GM19025 (cell line): Measurements from ENCODE around the gene VASN.

ENCODE experiments used
- ATAC-seq: cut with Tn5 transposase; IDR thresholded peaks from one replicate; pipeline ENCODE4 v1.9.1; 2021; ENCODE audit warnings: mild to moderate bottlenecking, low read depth, moderate library complexity; ENCODE audit not compliant: unreplicated experiment

The VASN gene

DNA sequence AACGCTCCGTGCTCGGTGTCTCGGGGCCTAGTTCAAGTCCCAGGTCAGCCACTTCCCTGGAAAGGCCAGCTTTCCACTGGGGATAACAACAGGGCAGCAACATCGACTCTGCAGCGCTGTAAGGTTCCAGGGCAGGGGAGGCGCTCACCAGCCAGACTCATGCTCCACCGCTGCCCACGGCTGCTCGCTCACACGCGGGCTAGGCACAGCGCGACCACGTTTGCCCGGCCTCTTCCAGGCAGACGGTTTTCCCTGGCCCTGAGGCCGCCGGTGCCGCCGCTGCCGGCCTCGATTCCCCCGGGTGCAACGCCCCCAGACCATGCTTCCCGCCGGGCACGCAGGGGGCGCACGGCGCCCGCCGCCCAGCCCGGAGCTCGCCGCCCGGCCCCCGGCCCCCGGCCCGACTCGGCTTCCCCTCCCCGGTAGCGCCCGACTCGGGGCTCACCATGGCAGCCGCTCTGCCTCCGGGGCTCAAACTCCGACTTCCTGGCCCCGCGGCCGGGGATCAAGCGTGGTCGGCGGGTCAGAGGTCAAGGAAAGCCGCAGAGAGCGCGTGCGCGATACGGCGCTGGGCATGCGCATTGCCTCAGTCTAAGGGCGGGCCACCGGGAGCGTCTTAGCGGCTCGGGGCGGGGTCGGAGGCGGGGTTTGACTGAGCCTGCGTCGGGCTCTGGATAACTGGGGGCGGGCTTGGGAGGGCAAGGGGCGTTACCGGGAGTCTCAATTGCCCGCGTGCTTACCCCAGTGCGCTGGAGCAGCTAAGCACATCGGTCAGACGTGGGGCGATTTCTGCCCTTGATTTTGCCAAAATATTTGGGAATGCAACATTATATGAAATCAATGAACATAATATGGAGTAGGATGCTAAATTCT, 20.6 kb upstream of the VASN start, which contains the start of gene PAM16:
TSS of gene PAM16 (minus strand) at position 535 of the 873 bp plus-strand sequence. CDS start at position 448, 87 bp downstream.
- peak; percentile 91 for ATAC-seq

- ATAC-seq, result no peak
Measured at GRCh38 chr16:4351880-4352279, 19.8 kb upstream of the VASN start.

GRCh38 chr16:4352843-4353242, 18.8 kb upstream of the VASN start:
- no peak for ATAC-seq

- no peak for ATAC-seq
Measured at GRCh38 chr16:4353675-4354074, 18.0 kb upstream of the VASN start.

DNA sequence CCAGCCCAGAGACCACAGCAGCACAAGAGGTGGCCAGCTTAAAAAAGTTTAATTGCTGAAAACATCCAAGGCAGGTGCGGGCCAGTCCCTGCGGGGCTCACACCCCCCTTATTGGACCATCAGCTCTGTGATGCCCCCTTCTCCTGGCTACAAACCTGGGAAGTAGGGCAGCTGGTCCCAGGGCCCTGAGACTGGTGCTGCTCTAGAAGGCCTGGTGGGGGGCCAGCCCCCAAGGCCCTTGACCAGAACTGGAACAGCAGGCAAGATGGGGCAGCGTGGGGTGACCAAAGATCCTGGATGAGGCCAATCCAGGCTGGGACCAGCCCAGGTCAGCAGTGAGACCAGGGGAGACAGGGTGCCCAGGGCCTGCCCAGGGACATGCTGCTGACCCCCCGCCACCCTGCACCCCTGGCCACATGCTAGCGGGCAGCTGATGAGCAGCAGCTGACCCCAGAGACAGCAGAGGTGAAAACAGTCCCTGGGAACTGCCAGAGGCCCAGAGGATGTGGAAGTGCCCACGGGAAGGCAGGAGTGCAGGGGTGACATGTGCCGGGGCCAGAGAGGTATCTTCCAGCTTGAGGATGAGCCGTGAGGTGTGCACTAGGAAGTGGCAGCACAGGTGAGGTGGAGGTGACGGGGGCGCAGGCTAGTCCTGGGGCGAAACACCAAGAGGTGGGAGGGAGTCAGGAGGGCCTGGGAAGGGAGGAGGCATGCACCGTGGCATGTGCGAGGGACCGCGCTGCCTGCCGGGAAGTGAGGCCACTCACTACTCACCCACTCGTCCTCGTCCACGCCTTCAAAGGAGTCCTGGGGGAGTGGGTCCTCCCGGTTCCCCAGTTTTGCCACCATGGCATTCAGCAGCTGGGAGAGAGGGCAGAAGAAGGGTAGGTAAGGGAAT, 16.9 kb upstream of the VASN start:
- ATAC-seq, result no peak

DNA sequence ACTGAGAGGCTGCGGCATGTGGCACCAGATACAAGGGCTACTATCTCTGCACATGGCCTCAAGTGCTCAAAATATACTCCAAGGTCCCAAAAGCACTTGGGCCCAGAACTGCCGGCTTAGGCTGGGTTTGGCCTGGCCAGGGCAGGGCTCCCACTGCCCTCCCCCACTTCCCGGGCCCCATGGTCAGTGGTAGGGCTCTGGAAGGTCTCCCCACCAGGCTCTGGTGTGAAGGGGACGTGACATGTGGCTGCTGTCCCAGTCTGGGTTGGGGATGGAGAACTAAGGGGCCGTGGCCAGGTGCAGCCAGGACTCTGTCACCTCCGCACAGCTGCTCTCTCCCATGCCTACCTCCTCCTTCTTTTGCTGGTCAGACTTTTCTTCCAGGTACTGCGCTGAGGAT, 14.8 kb upstream of the VASN start:
- no peak for ATAC-seq

GRCh38 chr16:4358236-4358635, 13.4 kb upstream of the VASN start:
- no peak for ATAC-seq

DNA sequence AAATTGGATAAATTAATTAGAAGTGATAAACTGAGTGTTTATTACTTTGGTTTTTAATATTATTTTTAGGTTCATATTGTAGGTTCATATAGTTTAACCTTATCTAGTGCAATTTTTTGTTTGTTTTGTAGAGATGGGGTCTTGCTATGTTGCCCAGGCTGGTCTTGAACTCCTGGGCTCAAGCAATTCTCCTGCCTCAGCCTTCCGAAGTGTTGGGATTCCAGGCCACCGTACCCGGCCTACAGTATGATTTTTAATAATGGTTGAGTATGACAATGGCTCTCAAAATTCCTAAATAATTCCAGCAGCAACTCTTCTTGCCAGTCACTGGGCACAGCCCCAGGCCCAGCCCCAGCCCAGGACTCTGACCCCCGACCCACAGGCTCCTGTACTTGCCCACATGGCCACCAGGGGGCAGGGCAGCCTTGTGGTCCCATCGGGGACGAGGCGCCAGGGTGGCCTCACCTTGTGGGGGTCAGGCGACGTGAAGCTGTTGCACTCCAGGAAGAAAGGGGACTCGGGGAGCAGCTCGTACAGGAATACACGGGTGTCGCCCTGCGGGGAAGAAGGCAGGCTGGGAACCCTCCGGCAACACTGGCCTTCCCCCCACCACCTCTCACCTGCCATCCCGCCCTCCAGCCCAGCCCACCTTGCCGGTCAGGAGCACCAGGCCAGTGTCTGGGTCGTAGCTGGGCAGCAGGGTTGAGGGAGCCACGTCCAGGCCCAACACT, 12.7 kb upstream of the VASN start:
- ATAC-seq, result no peak

DNA sequence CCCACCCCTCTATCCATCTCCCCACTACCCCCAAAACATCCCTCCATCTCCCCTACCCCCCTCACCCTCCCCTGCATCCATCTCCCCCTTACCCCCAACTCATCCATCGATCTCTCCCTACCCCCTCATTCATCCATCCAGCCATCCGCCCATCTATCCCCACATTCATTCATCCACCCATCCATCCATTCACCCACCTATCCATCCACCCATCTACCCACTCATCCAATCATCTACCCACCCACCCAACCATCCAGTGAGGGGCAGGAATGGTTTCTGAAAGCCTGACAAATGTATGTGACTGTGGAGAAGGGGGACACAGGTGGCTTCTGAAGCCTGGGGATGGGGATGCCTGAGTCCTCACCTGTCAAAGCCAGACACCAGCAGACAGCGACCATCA, 11.7 kb upstream of the VASN start:
- ATAC-seq, result no peak

DNA sequence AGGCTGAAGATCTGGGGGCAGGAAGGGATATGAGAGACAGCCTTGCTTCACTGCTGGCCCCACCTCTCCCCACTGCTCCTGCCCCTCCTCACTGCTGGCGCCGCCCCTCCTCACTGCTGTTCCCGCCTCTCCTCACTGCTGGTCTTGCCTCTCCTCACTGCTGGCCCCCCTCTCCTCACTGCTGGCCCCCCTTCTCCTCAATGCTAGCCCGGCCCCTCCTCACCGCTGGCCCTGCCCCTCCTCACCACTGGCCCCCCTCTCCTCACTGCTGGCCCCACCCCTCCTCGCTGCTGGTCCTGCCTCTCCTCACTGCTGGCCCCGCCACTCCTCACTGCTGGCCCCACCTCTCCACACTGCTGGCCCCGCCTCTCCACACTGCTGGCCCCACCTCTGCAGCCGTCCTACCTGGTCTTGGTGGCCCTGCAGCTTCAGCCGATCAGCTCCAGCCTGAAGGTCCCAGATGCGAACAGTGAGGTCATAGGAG, 11.1 kb upstream of the VASN start:
- ATAC-seq, result no peak

DNA sequence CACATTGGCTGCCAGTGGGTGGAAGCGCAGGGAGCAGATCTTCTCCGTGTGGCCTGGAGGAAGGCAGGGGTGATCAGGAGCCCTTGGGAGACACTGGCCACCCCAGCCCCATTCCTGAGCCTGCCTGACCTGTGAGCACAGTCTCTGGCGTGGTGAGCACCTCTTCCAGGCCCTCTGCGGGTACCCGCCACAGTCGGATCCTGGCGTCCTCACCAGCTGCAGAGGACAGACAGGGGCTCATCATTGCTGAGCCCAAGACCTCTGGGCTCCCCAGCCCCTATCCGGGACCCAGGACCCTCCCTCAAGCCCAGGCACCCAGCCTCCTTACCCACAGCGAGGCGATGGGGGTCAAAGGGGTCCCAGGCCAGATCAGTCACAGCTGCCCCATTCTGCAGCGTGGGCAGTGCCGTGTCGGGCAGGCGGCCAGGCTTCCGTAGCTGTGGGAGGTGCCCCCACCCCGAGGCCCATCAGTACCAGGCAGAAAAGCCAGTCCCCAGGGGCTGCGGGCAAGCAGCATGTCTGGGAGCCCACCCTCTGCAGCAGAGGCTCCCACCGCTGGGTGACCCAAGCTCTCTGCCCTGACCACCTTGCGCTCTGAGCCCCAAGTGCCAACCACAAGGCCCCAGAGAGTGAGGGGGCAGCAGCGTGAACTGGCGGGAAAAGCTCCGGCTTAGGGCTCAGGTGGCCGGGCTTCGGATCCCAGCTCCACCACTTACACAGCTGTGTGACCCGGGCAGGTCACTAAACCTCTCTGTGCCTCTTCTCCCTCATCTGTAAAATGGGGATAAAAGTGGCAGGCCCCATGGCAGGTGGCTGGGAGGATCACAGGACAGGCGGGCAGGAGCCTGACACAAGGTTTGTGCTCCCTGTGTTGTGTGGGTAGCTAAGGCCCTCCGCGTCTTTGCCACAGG, 10.4 kb upstream of the VASN start:
- ATAC-seq, result no peak

- no peak for ATAC-seq
Measured at GRCh38 chr16:4361944-4362311, 9.7 kb upstream of the VASN start.

DNA sequence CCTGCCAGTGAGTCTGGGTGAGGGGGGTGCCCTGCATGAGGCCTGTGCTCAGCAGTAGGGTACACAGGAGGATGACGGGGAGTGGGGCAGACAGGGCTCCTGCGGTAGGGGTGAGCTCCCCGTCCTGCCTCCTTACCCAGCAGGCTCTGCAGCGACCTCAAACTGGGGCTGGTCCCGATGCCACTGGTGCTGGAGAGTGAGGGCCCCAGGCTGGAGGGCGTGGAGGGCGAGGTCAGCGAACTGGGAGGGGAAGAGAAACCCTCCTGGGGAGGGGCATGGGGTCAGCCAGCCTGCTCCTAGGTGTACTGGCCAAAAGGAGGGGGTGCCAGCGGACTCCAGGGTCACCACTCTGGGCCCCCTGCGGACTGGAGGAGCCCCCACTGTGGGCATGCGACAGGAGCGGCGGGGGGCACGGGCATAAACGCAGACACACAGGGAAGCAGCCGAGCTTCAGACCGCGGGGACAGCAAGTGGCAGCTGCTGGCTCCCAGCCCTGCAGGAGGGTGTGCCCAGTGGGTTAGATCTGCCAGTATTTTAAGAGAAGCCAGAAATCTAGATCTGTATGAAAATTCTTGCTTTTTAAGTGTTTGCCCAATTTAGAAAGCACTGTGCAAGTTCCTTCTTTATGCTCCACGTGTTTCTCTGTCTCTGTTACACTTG, 9.0 kb upstream of the VASN start:
- ATAC-seq, result no peak

GRCh38 chr16:4364196-4365013, 7.2 kb upstream of the VASN start:
- ATAC-seq, result no peak

- ATAC-seq, result peak; percentile 93
Measured at GRCh38 chr16:4365014-4365406, 6.6 kb upstream of the VASN start.

DNA sequence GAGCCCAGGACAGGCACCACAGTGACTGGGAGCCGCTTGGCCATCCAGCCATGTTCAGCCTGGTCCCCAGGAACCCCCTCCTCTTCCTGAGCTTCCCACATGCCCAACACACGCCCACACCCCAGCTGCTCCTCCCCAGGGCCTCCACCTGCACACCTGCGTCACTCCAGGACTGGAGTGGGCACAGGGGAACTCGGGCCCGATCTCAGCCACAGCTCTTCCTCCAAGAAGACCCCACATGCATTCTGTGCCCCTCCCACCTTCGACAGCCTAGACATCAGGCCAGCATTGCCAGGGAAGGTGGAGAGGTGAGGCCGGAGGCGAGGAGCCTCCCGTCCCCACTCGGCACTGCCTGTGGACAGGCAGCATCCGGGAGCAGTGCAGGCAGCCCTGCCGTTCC, 6.0 kb upstream of the VASN start:
- no peak for ATAC-seq

- no peak for ATAC-seq
Measured at GRCh38 chr16:4366016-4366415, 5.6 kb upstream of the VASN start.

GRCh38 chr16:4367393-4367856, 4.2 kb upstream of the VASN start:
- no peak for ATAC-seq
